ENCODE data around the gene MYH11. TPM values are rescaled to one million over a fixed set of nuclear protein-coding genes. Genes with fewer than 3 reads are reported as not detected.

MYH11 gene
- total and polyA plus RNA-seq, 2 of the 13 experiments (the other 11 are each of a cell fraction or from before 2014, with no cell fraction given), result not detected

DNA sequence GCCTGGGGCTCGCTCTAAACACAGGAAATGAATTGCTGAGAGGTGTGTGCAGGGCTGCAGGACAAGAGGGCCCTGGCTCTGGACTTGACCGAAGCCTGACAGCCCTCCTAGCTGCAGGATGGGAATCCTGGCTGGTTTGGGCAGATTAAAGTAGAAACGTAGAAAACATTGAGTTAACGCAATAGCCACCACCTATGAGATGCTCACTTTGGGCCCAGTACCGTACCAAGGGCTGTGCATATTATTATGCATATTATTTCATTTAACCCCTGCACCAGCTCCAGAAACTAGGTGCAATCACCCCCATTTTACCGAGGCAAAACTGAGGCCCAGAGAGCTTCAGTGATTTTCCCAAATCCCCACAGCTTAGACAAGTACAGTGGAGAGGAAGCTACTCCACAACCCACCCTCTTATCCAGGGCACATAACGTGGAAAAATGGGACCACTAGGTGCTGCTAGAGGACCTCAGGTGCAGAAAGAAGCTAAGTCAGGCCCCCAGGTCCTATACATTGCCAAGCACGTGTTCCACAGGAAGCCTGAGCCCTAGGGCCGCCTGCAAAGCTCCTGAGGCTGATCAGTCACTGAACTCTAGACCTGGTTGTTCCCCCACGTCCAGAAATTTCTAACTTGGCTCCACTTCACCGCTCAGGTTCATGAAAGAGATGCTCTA lies 79.2 kb downstream of the MYH11 start (continued):
- TF ChIP-seq, protein P1, sequence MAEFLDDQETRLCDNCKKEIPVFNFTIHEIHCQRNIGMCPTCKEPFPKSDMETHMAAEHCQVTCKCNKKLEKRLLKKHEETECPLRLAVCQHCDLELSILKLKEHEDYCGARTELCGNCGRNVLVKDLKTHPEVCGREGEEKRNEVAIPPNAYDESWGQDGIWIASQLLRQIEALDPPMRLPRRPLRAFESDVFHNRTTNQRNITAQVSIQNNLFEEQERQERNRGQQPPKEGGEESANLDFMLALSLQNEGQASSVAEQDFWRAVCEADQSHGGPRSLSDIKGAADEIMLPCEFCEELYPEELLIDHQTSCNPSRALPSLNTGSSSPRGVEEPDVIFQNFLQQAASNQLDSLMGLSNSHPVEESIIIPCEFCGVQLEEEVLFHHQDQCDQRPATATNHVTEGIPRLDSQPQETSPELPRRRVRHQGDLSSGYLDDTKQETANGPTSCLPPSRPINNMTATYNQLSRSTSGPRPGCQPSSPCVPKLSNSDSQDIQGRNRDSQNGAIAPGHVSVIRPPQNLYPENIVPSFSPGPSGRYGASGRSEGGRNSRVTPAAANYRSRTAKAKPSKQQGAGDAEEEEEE (CRISPR knock-in tag; IDR thresholded peaks at IDR 0.05; ENCODE audit: borderline replicate concordance), result no peak
- TF ChIP-seq, protein P2, sequence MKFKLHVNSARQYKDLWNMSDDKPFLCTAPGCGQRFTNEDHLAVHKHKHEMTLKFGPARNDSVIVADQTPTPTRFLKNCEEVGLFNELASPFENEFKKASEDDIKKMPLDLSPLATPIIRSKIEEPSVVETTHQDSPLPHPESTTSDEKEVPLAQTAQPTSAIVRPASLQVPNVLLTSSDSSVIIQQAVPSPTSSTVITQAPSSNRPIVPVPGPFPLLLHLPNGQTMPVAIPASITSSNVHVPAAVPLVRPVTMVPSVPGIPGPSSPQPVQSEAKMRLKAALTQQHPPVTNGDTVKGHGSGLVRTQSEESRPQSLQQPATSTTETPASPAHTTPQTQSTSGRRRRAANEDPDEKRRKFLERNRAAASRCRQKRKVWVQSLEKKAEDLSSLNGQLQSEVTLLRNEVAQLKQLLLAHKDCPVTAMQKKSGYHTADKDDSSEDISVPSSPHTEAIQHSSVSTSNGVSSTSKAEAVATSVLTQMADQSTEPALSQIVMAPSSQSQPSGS (CRISPR knock-in tag; IDR thresholded peaks at IDR 0.05), result 0 out of 2 replicates have a peak, but pooled peaks have one; percentile 54
- TF ChIP-seq ZNF350 (CRISPR knock-in tag; IDR thresholded peaks at IDR 0.05; ENCODE audit: borderline replicate concordance, low read depth), result no peak; the same call in 1 of the 2 replicates
- TF ChIP-seq, protein P3, sequence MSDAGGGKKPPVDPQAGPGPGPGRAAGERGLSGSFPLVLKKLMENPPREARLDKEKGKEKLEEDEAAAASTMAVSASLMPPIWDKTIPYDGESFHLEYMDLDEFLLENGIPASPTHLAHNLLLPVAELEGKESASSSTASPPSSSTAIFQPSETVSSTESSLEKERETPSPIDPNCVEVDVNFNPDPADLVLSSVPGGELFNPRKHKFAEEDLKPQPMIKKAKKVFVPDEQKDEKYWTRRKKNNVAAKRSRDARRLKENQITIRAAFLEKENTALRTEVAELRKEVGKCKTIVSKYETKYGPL (CRISPR knock-in tag; IDR thresholded peaks at IDR 0.05), result peak; percentile 64; the same call in 1 of the 2 replicates
- TF ChIP-seq, protein P4, sequence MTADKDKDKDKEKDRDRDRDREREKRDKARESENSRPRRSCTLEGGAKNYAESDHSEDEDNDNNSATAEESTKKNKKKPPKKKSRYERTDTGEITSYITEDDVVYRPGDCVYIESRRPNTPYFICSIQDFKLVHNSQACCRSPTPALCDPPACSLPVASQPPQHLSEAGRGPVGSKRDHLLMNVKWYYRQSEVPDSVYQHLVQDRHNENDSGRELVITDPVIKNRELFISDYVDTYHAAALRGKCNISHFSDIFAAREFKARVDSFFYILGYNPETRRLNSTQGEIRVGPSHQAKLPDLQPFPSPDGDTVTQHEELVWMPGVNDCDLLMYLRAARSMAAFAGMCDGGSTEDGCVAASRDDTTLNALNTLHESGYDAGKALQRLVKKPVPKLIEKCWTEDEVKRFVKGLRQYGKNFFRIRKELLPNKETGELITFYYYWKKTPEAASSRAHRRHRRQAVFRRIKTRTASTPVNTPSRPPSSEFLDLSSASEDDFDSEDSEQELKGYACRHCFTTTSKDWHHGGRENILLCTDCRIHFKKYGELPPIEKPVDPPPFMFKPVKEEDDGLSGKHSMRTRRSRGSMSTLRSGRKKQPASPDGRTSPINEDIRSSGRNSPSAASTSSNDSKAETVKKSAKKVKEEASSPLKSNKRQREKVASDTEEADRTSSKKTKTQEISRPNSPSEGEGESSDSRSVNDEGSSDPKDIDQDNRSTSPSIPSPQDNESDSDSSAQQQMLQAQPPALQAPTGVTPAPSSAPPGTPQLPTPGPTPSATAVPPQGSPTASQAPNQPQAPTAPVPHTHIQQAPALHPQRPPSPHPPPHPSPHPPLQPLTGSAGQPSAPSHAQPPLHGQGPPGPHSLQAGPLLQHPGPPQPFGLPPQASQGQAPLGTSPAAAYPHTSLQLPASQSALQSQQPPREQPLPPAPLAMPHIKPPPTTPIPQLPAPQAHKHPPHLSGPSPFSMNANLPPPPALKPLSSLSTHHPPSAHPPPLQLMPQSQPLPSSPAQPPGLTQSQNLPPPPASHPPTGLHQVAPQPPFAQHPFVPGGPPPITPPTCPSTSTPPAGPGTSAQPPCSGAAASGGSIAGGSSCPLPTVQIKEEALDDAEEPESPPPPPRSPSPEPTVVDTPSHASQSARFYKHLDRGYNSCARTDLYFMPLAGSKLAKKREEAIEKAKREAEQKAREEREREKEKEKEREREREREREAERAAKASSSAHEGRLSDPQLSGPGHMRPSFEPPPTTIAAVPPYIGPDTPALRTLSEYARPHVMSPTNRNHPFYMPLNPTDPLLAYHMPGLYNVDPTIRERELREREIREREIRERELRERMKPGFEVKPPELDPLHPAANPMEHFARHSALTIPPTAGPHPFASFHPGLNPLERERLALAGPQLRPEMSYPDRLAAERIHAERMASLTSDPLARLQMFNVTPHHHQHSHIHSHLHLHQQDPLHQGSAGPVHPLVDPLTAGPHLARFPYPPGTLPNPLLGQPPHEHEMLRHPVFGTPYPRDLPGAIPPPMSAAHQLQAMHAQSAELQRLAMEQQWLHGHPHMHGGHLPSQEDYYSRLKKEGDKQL (CRISPR knock-in tag; IDR thresholded peaks at IDR 0.05; ENCODE audit: low read depth), result no peak
- TF ChIP-seq, protein P5, sequence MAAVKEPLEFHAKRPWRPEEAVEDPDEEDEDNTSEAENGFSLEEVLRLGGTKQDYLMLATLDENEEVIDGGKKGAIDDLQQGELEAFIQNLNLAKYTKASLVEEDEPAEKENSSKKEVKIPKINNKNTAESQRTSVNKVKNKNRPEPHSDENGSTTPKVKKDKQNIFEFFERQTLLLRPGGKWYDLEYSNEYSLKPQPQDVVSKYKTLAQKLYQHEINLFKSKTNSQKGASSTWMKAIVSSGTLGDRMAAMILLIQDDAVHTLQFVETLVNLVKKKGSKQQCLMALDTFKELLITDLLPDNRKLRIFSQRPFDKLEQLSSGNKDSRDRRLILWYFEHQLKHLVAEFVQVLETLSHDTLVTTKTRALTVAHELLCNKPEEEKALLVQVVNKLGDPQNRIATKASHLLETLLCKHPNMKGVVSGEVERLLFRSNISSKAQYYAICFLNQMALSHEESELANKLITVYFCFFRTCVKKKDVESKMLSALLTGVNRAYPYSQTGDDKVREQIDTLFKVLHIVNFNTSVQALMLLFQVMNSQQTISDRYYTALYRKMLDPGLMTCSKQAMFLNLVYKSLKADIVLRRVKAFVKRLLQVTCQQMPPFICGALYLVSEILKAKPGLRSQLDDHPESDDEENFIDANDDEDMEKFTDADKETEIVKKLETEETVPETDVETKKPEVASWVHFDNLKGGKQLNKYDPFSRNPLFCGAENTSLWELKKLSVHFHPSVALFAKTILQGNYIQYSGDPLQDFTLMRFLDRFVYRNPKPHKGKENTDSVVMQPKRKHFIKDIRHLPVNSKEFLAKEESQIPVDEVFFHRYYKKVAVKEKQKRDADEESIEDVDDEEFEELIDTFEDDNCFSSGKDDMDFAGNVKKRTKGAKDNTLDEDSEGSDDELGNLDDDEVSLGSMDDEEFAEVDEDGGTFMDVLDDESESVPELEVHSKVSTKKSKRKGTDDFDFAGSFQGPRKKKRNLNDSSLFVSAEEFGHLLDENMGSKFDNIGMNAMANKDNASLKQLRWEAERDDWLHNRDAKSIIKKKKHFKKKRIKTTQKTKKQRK (IDR thresholded peaks at IDR 0.05; ENCODE audit: low read length), result no peak
- no peak for TF ChIP-seq EEA1 (CRISPR knock-in tag; IDR thresholded peaks at IDR 0.05; ENCODE audit: borderline replicate concordance)
- no peak for TF ChIP-seq ZNF878 (CRISPR knock-in tag; IDR thresholded peaks at IDR 0.05)
- no peak for TF ChIP-seq JUND (CRISPR knock-in tag; IDR thresholded peaks at IDR 0.05)
- no peak for TF ChIP-seq HOXA7 (CRISPR knock-in tag; IDR thresholded peaks at IDR 0.05)
- TF ChIP-seq SP2 (CRISPR knock-in tag; IDR thresholded peaks at IDR 0.05), result no peak
- no peak for TF ChIP-seq KDM6A (CRISPR knock-in tag; IDR thresholded peaks at IDR 0.05; ENCODE audit: low read depth)
- no peak for TF ChIP-seq NR1H2 (CRISPR knock-in tag; IDR thresholded peaks at IDR 0.05; ENCODE audit: borderline replicate concordance, low read depth)
- TF ChIP-seq FOXC1 (CRISPR knock-in tag; IDR thresholded peaks at IDR 0.05; ENCODE audit: borderline replicate concordance), result no peak

Measured in HepG2 (cell line).